ENCODE results near the gene TEX13B.
"Not testable (repeated sequence)": the region's sequence is repeated elsewhere in the genome, so short reads cannot be mapped to it uniquely, and the experiment has no call there.

The TEX13B gene

DNA sequence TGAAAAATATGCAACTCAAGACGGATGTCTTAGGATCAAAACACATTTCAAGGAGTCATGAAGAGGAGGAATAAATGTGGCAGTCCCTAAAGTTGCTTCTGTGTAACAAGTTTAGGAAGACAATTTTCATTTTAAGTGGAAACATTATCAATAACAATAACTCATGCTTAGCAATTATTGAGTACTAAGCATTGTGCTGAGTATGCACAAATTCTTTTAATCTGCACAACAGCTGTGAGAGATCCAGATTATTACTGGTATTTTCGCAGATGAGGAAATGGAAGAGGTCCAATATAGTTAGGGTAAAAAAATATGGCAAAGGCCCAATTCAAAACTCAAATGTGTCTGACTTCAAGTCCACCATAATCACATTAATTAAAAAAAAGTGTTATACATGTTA, 2.9 kb upstream of the TEX13B start:
- TF ChIP-seq, protein P1, sequence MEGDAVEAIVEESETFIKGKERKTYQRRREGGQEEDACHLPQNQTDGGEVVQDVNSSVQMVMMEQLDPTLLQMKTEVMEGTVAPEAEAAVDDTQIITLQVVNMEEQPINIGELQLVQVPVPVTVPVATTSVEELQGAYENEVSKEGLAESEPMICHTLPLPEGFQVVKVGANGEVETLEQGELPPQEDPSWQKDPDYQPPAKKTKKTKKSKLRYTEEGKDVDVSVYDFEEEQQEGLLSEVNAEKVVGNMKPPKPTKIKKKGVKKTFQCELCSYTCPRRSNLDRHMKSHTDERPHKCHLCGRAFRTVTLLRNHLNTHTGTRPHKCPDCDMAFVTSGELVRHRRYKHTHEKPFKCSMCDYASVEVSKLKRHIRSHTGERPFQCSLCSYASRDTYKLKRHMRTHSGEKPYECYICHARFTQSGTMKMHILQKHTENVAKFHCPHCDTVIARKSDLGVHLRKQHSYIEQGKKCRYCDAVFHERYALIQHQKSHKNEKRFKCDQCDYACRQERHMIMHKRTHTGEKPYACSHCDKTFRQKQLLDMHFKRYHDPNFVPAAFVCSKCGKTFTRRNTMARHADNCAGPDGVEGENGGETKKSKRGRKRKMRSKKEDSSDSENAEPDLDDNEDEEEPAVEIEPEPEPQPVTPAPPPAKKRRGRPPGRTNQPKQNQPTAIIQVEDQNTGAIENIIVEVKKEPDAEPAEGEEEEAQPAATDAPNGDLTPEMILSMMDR (IDR thresholded peaks at IDR 0.05; ENCODE audit: low read depth, low read length, missing control alignments), result no peak
- no peak for DNase-seq (ENCODE audit: low read depth)
- no peak overlapping the region for H3K4me3 ChIP-seq (ENCODE audit: low read depth, low read length)

DNA sequence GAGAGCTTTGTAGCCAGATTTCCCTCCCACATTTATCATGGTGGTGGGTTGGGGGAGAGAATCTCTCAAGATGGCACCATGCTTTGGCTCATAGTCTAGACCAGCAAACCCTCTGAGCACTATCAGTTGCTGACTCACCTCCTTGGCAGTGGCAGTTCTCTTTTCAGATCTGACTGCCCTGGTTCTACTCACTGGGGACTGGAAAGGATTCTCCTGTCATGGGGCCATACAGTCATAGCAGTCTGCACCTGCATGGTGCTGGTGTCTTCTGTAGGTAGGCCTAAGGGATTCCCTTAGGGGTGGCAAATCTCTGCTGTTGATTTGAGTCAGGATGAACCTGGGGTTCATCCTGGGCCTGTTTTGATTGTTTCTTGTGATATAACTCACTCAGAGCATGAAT, 2.6 kb downstream of the TEX13B start:
- H3K4me3 ChIP-seq (ENCODE audit: low read depth, low read length), result no peak overlapping the region
- no peak for DNase-seq (ENCODE audit: low read depth)
- TF ChIP-seq, protein P1 (IDR thresholded peaks at IDR 0.05; ENCODE audit: low read depth, low read length, missing control alignments), result no peak

DNA sequence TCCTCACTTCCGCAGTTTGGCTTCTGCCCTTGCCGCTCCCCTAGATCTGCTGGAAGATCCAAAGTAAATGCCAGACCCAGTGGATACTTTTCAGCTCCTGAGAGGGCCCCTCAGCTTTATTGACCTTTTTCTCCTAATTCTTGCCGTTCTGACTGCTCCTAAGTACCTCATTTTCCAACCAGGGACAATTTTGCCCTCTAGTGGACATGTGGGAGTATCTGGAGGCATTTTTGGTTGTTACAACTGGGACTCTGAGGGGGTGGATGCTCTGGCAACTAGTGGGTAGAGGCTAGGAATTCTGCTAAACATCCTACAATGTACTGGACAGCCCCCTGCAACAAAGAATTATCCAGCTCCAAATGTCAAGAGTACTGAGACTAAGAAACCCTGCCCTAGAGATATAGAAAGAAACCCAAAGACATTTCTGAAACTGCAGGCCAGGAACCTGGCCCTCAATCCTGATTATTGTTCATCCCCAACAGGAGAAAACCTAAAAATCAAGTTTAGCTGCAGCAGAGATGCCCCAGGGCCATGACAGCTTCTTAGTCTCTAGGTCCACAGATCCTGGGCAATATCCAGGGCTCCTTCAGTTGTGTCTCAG, 3.4 kb downstream of the TEX13B start:
- TF ChIP-seq, protein P1 (IDR thresholded peaks at IDR 0.05; ENCODE audit: low read depth, low read length, missing control alignments), result peak; percentile 29
- DNase-seq (ENCODE audit: low read depth), result no peak
- no peak overlapping the region for H3K4me3 ChIP-seq (ENCODE audit: low read depth, low read length)

DNA sequence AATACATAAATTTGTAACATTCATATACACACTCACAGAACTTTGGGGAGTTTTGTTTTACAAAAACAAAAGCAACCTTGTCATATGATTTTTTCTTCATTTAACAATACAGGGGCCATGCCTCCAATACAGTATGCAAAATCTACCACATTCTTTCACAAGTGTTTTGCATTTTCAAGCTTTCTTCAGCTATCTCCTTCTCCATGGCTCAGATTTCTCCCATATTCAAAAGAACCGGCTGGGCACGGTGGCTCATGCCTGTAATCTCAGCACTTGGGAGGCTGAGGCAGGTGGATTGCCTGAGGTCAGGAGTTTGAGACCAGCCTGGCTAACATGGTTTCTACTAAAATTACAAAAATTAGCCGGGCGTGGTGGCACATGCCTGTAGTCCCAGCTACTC, 4.1 kb downstream of the TEX13B start:
- H3K4me3 ChIP-seq (ENCODE audit: low read depth, low read length), result no peak overlapping the region
- no peak for DNase-seq (ENCODE audit: low read depth)
- TF ChIP-seq, protein P1 (IDR thresholded peaks at IDR 0.05; ENCODE audit: low read depth, low read length, missing control alignments), result no peak

DNA sequence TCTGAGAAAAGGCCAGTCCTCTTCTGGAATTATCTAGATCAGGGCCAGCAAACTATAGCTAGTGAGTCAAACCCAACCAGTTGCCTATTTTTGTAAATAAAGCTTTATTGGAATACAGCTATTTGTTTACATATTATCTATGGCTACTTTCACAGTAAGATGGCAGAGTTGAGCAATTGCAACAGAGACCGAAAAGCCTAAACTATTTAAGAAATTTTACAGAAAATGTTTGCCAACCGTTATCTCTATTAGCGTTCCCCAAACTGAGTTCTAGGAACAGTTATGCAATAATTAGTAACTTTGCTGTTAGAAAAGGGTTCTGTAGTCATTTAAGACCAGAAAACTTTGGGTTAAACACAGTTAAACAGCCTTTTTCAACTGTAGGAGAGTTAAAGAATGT, 10.5 kb downstream of the TEX13B start:
- H3K4me3 ChIP-seq (ENCODE audit: low read depth, low read length), result no peak overlapping the region
- TF ChIP-seq, protein P1 (IDR thresholded peaks at IDR 0.05; ENCODE audit: low read depth, low read length, missing control alignments), result no peak
- DNase-seq (ENCODE audit: low read depth), result no peak

DNA sequence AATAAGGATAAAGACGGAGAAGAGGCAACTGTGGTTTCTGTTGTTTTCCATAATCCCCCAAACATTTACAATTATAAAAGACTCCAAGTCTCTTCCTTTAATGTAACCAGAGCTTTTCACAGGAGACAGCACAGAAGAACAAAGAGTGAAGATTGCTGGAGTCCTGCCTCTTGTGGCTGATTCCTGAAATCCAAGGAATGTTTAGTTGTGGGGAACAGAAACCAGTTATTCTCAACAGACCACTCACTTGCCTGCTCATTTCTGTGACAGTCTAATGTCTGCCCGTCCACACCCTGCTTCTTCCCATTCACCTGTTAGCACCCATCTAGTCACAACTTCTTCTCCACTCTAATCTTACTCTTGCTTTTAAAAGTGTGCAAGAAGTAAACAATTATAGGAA, 12.1 kb downstream of the TEX13B start:
- TF ChIP-seq, protein P1 (IDR thresholded peaks at IDR 0.05; ENCODE audit: low read depth, low read length, missing control alignments), result no peak
- no peak for DNase-seq (ENCODE audit: low read depth)
- no peak overlapping the region for H3K4me3 ChIP-seq (ENCODE audit: low read depth, low read length)

DNA sequence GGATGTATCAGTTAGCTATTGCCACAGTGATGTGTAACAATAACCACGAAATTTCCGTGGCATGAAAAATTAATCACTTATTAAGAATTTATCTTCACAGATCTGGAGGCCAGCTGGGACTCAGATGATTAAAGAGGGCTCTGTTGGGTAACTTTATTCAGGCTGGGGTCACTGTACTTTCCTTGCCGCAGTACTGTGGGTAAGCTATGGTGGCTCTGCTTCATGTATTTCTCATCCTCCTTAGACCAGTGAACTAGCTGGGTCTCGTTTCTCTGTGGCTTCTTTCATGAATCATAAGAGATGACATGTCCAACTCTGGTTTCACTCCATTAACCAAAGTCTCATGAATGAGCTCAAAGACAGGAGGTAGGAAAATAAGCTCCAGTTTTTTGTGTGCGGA, 13.5 kb downstream of the TEX13B start:
- no peak for DNase-seq (ENCODE audit: low read depth)
- H3K4me3 ChIP-seq (ENCODE audit: low read depth, low read length), result no peak overlapping the region
- TF ChIP-seq, protein P1 (IDR thresholded peaks at IDR 0.05; ENCODE audit: low read depth, low read length, missing control alignments), result no peak

DNA sequence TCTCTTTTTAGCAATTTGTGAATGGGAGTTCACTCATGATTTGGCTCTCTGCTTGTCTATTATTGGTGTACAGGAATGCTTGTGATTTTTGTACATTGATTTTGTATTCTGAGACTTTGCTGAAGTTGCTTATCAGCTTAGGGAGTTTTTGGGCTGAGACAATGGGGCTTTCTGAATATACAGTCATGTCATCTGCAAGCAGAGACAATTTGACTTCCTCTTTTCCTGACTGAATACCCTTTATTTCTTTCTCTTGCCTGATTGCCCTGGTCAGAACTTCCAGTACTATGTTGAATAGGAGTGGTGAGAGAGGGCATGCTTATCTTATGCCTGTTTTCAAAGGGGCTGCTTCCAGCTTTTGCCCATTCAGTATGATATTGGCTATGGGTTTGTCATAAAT, 26.8 kb downstream of the TEX13B start:
- DNase-seq (ENCODE audit: low read depth); H3K4me3 ChIP-seq (ENCODE audit: low read depth, low read length): not testable (repeated sequence)
